SU-DHL-6 (cell line): ENCODE results near the gene DLG2.

ENCODE experiments used
- H2AFZ ChIP-seq: fragments of 200-600 bp; sonication (generic); 2 replicates; pipeline ENCODE4 v1.6.1; 2014; ENCODE audit warnings: low read depth, mild to moderate bottlenecking, moderate library complexity, mixed read lengths, antibody characterized with exemption, low read length; ENCODE audit not compliant: severe bottlenecking
- H3F3A ChIP-seq: fragments of 200-600 bp; shearing (Covaris generic); 2 replicates; pipeline ENCODE4 v1.6.0; 2016; ENCODE audit warnings: antibody characterized with exemption, mild to moderate bottlenecking; ENCODE audit not compliant: insufficient read depth
- H3K27ac ChIP-seq: fragments of 200-600 bp; sonication (generic); 2 replicates; pipeline ENCODE4 v1.5.1; 2016; ENCODE audit warnings: low read depth, mild to moderate bottlenecking, low read length, moderate library complexity, mixed read lengths
- H3K27me3 ChIP-seq: fragments of 200-600 bp; sonication (generic), shearing (Covaris generic); 2 replicates; pipeline ENCODE4 v1.6.0; 2014; ENCODE audit warnings: mild to moderate bottlenecking, low read length
- H3K36me3 ChIP-seq: fragments of 200-600 bp; sonication (generic); 2 replicates; pipeline ENCODE4 v1.6.1; 2014; ENCODE audit warnings: mild to moderate bottlenecking, low read length, mixed read lengths
- H3K4me2 ChIP-seq: fragments of 300-600, 200-600 bp; shearing (Covaris generic), sonication (generic); 2 replicates; pipeline ENCODE4 v1.6.0; 2014; ENCODE audit warnings: low read length, low read depth, mild to moderate bottlenecking; ENCODE audit not compliant: poor library complexity, severe bottlenecking
- H3K4me3 ChIP-seq: fragments of 200-600 bp; sonication (generic); 2 replicates; pipeline ENCODE4 v1.5.1; 2014; ENCODE audit warnings: antibody characterized with exemption, low read length, mild to moderate bottlenecking, mixed read lengths; ENCODE audit not compliant: insufficient read depth, poor library complexity, severe bottlenecking
- H3K79me2 ChIP-seq: fragments of 200-600 bp; sonication (generic); 2 replicates; pipeline ENCODE4 v1.6.1; 2014; ENCODE audit warnings: mild to moderate bottlenecking, low read length, moderate library complexity; ENCODE audit not compliant: insufficient read depth
- H3K9ac ChIP-seq: fragments of 200-600 bp; sonication (generic); 2 replicates; pipeline ENCODE4 v1.7.0; 2014; ENCODE audit warnings: mild to moderate bottlenecking, low read length
- H3K9me2 ChIP-seq: fragments of 200-600 bp; sonication (generic); replicated peaks from 2 replicates; pipeline ENCODE4 v1.6.1; 2014; ENCODE audit warnings: low read length; ENCODE audit not compliant: insufficient read depth
- H3K9me3 ChIP-seq: fragments of 200-600 bp; sonication (generic); 2 replicates; pipeline ENCODE4 v1.6.1; 2014; ENCODE audit warnings: low read length, mixed read lengths; ENCODE audit not compliant: insufficient read depth
- H4K20me1 ChIP-seq: fragments of 200-600 bp; sonication (generic); 2 replicates; pipeline ENCODE4 v1.6.1; 2014; ENCODE audit warnings: low read depth, mild to moderate bottlenecking, antibody characterized with exemption, low read length, moderate library complexity, mixed read lengths
- CTCF ChIP-seq: fragments of 200-600 bp; sonication (generic); IDR thresholded peaks from one replicate; pipeline ENCODE4 v1.5.1; 2017; ENCODE audit warnings: antibody characterized with exemption, mild to moderate bottlenecking, low read length, moderate library complexity; ENCODE audit not compliant: insufficient read depth, poor library complexity, severe bottlenecking
- EZH2phosphoT487 ChIP-seq: fragments of 200-600 bp; sonication (generic), shearing (Covaris generic); conservative IDR thresholded peaks from 2 replicates; pipeline ENCODE4 v1.6.1; 2018; ENCODE audit warnings: mild to moderate bottlenecking, antibody characterized with exemption, low read length, moderate library complexity, mixed read lengths

DLG2 gene

GRCh38 chr11:85431319-85431718 lies 195.8 kb downstream of the DLG2 start:
- H3K4me2 ChIP-seq, result no peak overlapping the region
- H3K27me3 ChIP-seq, result no peaks in the 10 kb centered on the region

DNA sequence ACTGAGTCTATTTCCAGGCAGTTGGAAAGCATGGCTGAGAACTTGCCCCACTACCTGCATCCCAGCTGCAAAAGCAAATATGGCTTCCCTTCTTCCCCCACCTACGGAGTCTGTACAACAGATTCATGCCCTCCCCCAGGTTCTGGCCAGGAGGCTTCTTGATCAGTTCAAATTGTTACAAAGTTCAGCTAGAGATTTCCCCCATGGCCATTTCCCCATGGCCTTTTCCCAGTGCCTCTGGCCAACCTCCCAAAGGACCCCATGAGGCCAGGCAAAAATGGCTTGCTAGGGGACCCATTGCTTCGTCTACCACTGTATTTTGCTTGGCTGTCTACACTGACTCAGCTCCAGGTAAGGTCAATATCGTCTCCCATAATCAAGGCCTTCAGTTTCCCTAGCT lies 203.3 kb downstream of the DLG2 start:
- Histone ChIP-seq H3K79me2 (no peaks in the 10 kb centered on the region), H3K9me2 (no peaks in the 10 kb centered on the region), H4K20me1 (no peaks in the 10 kb centered on the region), H3K36me3 (no peaks in the 10 kb centered on the region), H3K9me3 (no peaks in the 10 kb centered on the region), H3K4me3 (no peak overlapping the region), H3K4me2 (no peak overlapping the region), H3K27me3 (no peaks in the 10 kb centered on the region), H3K27ac (no peak overlapping the region), H3K9ac (no peak overlapping the region), H3F3A (no peaks in the 10 kb centered on the region), H2AFZ (no peak overlapping the region)
- TF ChIP-seq CTCF (no peak), EZH2phosphoT487 (no peak)

More at GRCh38 chr11:85431319-85431718, 195.8 kb downstream of the DLG2 start:
- H3K9ac ChIP-seq, result no peak overlapping the region
- no peak overlapping the region for H3K27ac ChIP-seq
- no peaks in the 10 kb centered on the region for H4K20me1 ChIP-seq
- no peaks in the 10 kb centered on the region for H3K79me2 ChIP-seq
- no peak overlapping the region for H2AFZ ChIP-seq
- no peaks in the 10 kb centered on the region for H3K9me2 ChIP-seq
- H3K9me3 ChIP-seq, result no peaks in the 10 kb centered on the region
- TF ChIP-seq EZH2phosphoT487 (no peak), CTCF (no peak)
- H3F3A ChIP-seq, result no peaks in the 10 kb centered on the region
- H3K4me3 ChIP-seq, result no peak overlapping the region
- H3K36me3 ChIP-seq, result no peaks in the 10 kb centered on the region

DNA sequence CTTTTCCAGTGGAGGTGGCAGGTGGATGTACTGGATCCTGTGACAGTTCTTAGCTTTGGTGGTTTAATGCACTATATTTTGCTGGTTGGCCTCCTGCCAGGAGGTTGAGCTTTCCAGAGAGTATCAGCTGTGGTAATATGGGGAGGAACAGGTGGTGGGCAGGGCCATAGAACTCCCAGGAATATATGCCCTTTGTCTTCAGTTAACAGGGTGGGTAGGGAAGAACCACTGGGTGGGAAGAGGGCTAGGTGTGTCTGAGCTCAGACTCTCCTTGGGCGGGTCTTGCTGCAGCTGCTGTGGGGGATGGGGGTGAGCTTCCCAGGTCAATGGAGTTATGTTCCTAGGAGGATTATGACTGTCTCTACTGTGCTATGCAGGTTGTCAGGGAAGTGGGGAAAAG lies 203.8 kb downstream of the DLG2 start:
- Histone ChIP-seq H2AFZ (no peak overlapping the region), H3K9me3 (no peaks in the 10 kb centered on the region), H3K27me3 (no peaks in the 10 kb centered on the region)

More for the DNA sequence above, 203.8 kb downstream of the DLG2 start:
- Histone ChIP-seq H4K20me1 (no peaks in the 10 kb centered on the region), H3K79me2 (no peaks in the 10 kb centered on the region), H3K4me2 (no peak overlapping the region), H3K36me3 (no peaks in the 10 kb centered on the region), H3K9me2 (no peaks in the 10 kb centered on the region), H3K4me3 (no peak overlapping the region), H3K27ac (no peak overlapping the region), H3F3A (no peaks in the 10 kb centered on the region), H3K9ac (no peak overlapping the region)
- TF ChIP-seq CTCF (no peak), EZH2phosphoT487 (no peak)
